ENCODE measurements around the gene AGBL2. TPM values are rescaled to one million over a fixed set of nuclear protein-coding genes. Genes with fewer than 3 reads are reported as not detected.
"Not testable (repeated sequence)": the region's sequence is repeated elsewhere in the genome, so short reads cannot be mapped to it uniquely, and the experiment has no call there.

The AGBL2 gene
- total RNA-seq, 1 experiment from 2014 or later: not detected

DNA sequence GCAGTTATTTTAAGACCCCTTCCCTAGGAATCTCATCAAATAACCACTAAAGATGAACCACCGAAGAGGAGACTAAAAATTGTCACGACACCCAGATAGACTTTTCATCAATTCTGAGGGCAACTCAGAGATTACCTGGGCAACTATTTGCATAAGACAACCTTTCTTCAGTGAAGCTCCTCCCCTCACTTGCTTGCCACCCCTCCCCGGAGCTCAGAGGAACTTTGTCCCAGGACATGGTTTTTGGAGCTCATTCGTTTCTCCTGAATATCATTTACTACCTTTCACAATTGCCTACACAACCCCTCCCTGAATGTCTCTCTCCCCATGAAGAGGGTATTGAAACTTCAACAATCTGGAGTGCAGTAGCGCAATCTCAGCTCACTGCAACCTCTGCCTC, 3.9 kb downstream of the AGBL2 start:
- no peaks in the 10 kb centered on the region for H4K20me1 ChIP-seq (ENCODE audit: insufficient read depth)
- H3K79me2 ChIP-seq (ENCODE audit: insufficient read depth, low read length): no peaks in the 10 kb centered on the region
- no peak for DNase-seq (ENCODE audit: low read depth, low spot score)
- H3K27ac ChIP-seq (ENCODE audit: low read depth, low read length): no peak overlapping the region
- BruUV-seq (replicated peaks): no TSS peak
- no peaks in the 10 kb centered on the region for H3K9me3 ChIP-seq (ENCODE audit: control insufficient read depth in 1 of 2, insufficient read depth in 1 of 2, low read depth in 1 of 2, low read length in 2 of 2)
- CTCF ChIA-PET: no interaction called here
- H3K9me2 ChIP-seq (ENCODE audit: insufficient read depth): no peaks in the 10 kb centered on the region
- RAD21 ChIA-PET (ENCODE audit: low non-redundant PET in 1 of 2, low total read pairs in 2 of 2, uncharacterized antibody in 2 of 2, unreplicated experiment in 2 of 2): no interaction called here
- no peak overlapping the region for H2AFZ ChIP-seq (ENCODE audit: low read depth, low read length, poor library complexity, severe bottlenecking)
- intact Hi-C loops (cut with micrococcal nuclease): no loop called here
- POLR2A ChIA-PET: no interaction called here
- H3K36me3 ChIP-seq (ENCODE audit: control insufficient read depth in 1 of 2, insufficient read depth in 2 of 2, low read length in 2 of 2): peaks cover under 1 to 1% of the 10 kb centered on the region in 2 experiments; a peak in 1 of 4 replicates
- H3K27me3 ChIP-seq (ENCODE audit: insufficient read depth, low read length): no peaks in the 10 kb centered on the region
- TF ChIP-seq FOSL1 (IDR thresholded peaks at IDR 0.05; ENCODE audit: low read depth) (no peak), ZFX (IDR thresholded peaks at IDR 0.05) (no peak), SRF (IDR thresholded peaks at IDR 0.05; ENCODE audit: low read depth) (no peak), EZH2phosphoT487 (IDR thresholded peaks at IDR 0.05; ENCODE audit: borderline replicate concordance) (no peak), CEBPB (IDR thresholded peaks at IDR 0.05; ENCODE audit: low read depth) (no peak), TCF7L2 (IDR thresholded peaks at IDR 0.05; ENCODE audit: borderline replicate concordance, extremely low read depth, insufficient read depth, insufficient read length) (no peak), JUND (IDR thresholded peaks at IDR 0.05) (no peak), POLR2A (IDR thresholded peaks at IDR 0.05; ENCODE audit: borderline replicate concordance, extremely low read depth, insufficient read depth, insufficient read length) (no peak), POLR2AphosphoS5 (IDR thresholded peaks at IDR 0.05; ENCODE audit: low read depth, low read length) (no peak), ELF1 (IDR thresholded peaks at IDR 0.05; ENCODE audit: borderline replicate concordance, low read depth) (no peak), SP1 (IDR thresholded peaks at IDR 0.05; ENCODE audit: low read depth) (no peak), CBX3 (IDR thresholded peaks at IDR 0.05; ENCODE audit: low read depth) (no peak), EZH2 (IDR thresholded peaks at IDR 0.05) (no peak), RAD21 (IDR thresholded peaks at IDR 0.05; ENCODE audit: low read depth) (no peak), SIN3A (IDR thresholded peaks at IDR 0.05; ENCODE audit: low read depth) (no peak)
- TF ChIP-seq, protein P1, sequence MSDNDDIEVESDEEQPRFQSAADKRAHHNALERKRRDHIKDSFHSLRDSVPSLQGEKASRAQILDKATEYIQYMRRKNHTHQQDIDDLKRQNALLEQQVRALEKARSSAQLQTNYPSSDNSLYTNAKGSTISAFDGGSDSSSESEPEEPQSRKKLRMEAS (IDR thresholded peaks at IDR 0.05): no peak
- TF ChIP-seq, protein P2, sequence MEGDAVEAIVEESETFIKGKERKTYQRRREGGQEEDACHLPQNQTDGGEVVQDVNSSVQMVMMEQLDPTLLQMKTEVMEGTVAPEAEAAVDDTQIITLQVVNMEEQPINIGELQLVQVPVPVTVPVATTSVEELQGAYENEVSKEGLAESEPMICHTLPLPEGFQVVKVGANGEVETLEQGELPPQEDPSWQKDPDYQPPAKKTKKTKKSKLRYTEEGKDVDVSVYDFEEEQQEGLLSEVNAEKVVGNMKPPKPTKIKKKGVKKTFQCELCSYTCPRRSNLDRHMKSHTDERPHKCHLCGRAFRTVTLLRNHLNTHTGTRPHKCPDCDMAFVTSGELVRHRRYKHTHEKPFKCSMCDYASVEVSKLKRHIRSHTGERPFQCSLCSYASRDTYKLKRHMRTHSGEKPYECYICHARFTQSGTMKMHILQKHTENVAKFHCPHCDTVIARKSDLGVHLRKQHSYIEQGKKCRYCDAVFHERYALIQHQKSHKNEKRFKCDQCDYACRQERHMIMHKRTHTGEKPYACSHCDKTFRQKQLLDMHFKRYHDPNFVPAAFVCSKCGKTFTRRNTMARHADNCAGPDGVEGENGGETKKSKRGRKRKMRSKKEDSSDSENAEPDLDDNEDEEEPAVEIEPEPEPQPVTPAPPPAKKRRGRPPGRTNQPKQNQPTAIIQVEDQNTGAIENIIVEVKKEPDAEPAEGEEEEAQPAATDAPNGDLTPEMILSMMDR (IDR thresholded peaks at IDR 0.05 in 2 of 3, conservative IDR thresholded peaks at IDR 0.05 in 1 of 3; ENCODE audit: borderline replicate concordance in 1 of 3, insufficient read depth in 1 of 3, low read depth in 2 of 3, low read length in 2 of 3): no peak
- TF ChIP-seq, protein P3, sequence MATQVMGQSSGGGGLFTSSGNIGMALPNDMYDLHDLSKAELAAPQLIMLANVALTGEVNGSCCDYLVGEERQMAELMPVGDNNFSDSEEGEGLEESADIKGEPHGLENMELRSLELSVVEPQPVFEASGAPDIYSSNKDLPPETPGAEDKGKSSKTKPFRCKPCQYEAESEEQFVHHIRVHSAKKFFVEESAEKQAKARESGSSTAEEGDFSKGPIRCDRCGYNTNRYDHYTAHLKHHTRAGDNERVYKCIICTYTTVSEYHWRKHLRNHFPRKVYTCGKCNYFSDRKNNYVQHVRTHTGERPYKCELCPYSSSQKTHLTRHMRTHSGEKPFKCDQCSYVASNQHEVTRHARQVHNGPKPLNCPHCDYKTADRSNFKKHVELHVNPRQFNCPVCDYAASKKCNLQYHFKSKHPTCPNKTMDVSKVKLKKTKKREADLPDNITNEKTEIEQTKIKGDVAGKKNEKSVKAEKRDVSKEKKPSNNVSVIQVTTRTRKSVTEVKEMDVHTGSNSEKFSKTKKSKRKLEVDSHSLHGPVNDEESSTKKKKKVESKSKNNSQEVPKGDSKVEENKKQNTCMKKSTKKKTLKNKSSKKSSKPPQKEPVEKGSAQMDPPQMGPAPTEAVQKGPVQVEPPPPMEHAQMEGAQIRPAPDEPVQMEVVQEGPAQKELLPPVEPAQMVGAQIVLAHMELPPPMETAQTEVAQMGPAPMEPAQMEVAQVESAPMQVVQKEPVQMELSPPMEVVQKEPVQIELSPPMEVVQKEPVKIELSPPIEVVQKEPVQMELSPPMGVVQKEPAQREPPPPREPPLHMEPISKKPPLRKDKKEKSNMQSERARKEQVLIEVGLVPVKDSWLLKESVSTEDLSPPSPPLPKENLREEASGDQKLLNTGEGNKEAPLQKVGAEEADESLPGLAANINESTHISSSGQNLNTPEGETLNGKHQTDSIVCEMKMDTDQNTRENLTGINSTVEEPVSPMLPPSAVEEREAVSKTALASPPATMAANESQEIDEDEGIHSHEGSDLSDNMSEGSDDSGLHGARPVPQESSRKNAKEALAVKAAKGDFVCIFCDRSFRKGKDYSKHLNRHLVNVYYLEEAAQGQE (IDR thresholded peaks at IDR 0.05; ENCODE audit: low read depth): no peak
- TF ChIP-seq, protein P4, sequence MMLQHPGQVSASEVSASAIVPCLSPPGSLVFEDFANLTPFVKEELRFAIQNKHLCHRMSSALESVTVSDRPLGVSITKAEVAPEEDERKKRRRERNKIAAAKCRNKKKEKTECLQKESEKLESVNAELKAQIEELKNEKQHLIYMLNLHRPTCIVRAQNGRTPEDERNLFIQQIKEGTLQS (IDR thresholded peaks at IDR 0.05): no peak
- no peaks in the 10 kb centered on the region for H3K4me1 ChIP-seq (ENCODE audit: control insufficient read depth in 1 of 2, insufficient read depth in 2 of 2, low read length in 2 of 2)
- H3K9ac ChIP-seq (ENCODE audit: low read length): no peak overlapping the region
- no peak overlapping the region for H3K4me3 ChIP-seq (replicated peaks in 1 of 2; ENCODE audit: low read depth in 1 of 2, low read length in 2 of 2)
- no peak overlapping the region for H3K4me2 ChIP-seq (ENCODE audit: low read length)
- no peak for ATAC-seq

DNA sequence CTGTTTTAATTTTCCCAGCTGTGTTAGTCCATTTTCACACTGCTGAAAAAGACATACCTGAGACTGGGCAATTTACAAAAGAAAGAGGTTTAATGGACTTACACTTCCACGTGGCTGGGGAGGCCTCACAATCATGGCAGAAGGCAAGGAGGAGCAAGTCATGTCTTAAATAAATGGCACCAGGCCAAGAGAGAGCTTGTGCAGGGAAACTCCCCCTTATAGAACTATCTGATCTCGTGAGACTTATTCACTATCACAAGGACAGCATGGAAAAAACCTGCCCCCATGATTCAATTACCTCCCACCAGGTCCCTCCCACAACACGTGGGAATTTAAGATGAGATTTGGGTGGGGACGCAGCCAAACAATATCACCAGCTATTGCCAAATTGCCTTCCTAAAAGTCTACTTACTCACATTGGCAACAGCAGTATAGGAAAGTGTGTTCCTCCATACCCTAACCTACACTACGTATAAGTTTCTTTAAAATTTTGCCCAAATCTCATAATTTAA, 7.8 kb downstream of the AGBL2 start:
- H3K79me2 ChIP-seq (ENCODE audit: insufficient read depth, low read length); CTCF ChIA-PET; H3K9me3 ChIP-seq (ENCODE audit: control insufficient read depth in 1 of 2, insufficient read depth in 1 of 2, low read depth in 1 of 2, low read length in 2 of 2); H3K9me2 ChIP-seq (ENCODE audit: insufficient read depth); H2AFZ ChIP-seq (ENCODE audit: low read depth, low read length, poor library complexity, severe bottlenecking); H3K4me3 ChIP-seq (replicated peaks in 1 of 2; ENCODE audit: low read depth in 1 of 2, low read length in 2 of 2); H3K36me3 ChIP-seq (ENCODE audit: control insufficient read depth in 1 of 2, insufficient read depth in 2 of 2, low read length in 2 of 2); ATAC-seq; H3K9ac ChIP-seq (ENCODE audit: low read length); DNase-seq (ENCODE audit: low read depth, low spot score); BruUV-seq (replicated peaks); H4K20me1 ChIP-seq (ENCODE audit: insufficient read depth); H3K27ac ChIP-seq (ENCODE audit: low read depth, low read length); H3K4me1 ChIP-seq (ENCODE audit: control insufficient read depth in 1 of 2, insufficient read depth in 2 of 2, low read length in 2 of 2); intact Hi-C loops (cut with micrococcal nuclease); H3K27me3 ChIP-seq (ENCODE audit: insufficient read depth, low read length); RAD21 ChIA-PET (ENCODE audit: low non-redundant PET in 1 of 2, low total read pairs in 2 of 2, uncharacterized antibody in 2 of 2, unreplicated experiment in 2 of 2); H3K4me2 ChIP-seq (ENCODE audit: low read length); POLR2A ChIA-PET: not testable (repeated sequence)
